NCI-H345 treated with DMSO at 0.1 percent for 48 hours (cell line): ENCODE measurements around the gene TAF11L14.
"Not testable (repeated sequence)": the region's sequence is repeated elsewhere in the genome, so short reads cannot be mapped to it uniquely, and the experiment has no call there.

Experiments
- DNase-seq: peaks from one replicate; lab custom pipeline; 2025; ENCODE audit not compliant: unreplicated experiment; lab: John Stamatoyannopoulos, UW

Gene TAF11L14

GRCh38 chr5:17634160-17634559 lies at the start of gene TAF11L14:
Gene TAF11L14, plus strand, starts transcription at chr5:17634460.
- DNase-seq = no peak

- DNase-seq = not testable (repeated sequence)
Observed at GRCh38 chr5:17585658-17586057, 48.6 kb upstream of the TAF11L14 start, which contains the start of gene TAF11L7. Gene TAF11L7, minus strand, starts transcription at chr5:17585758.

GRCh38 chr5:17590860-17591259 lies 43.4 kb upstream of the TAF11L14 start, which contains the start of gene TAF11L8:
Gene TAF11L8, minus strand, starts transcription at chr5:17590960.
- not testable (repeated sequence) for DNase-seq

- DNase-seq = not testable (repeated sequence)
Observed at GRCh38 chr5:17594255-17594654, 40.0 kb upstream of the TAF11L14 start, which contains the start of gene TAF11L9. Gene TAF11L9, minus strand, starts transcription at chr5:17594394.

- not testable (repeated sequence) for DNase-seq
Observed at GRCh38 chr5:17597728-17598127, 36.5 kb upstream of the TAF11L14 start, which contains the start of gene TAF11L10. Gene TAF11L10, minus strand, starts transcription at chr5:17597828.

GRCh38 chr5:17603880-17604279 lies 30.4 kb upstream of the TAF11L14 start, which contains the start of gene TAF11L11:
Gene TAF11L11, plus strand, starts transcription at chr5:17604183.
- not testable (repeated sequence) for DNase-seq

GRCh38 chr5:17604951-17605350 lies 29.3 kb upstream of the TAF11L14 start:
- no peak for DNase-seq

GRCh38 chr5:17607461-17607860 lies 26.8 kb upstream of the TAF11L14 start:
- not testable (repeated sequence) for DNase-seq

- DNase-seq = not testable (repeated sequence)
Observed at GRCh38 chr5:17610092-17610491, 24.2 kb upstream of the TAF11L14 start, which contains the start of gene TAF11L12. Gene TAF11L12, plus strand, starts transcription at chr5:17610392.

GRCh38 chr5:17614872-17615605 lies 19.2 kb upstream of the TAF11L14 start:
- DNase-seq = no peak

- no peak for DNase-seq
Observed at GRCh38 chr5:17619354-17619753, 14.9 kb upstream of the TAF11L14 start.

GRCh38 chr5:17620627-17621026 lies 13.6 kb upstream of the TAF11L14 start:
- no peak for DNase-seq

- DNase-seq = no peak
Observed at GRCh38 chr5:17625686-17626085, 8.6 kb upstream of the TAF11L14 start.

- DNase-seq = not testable (repeated sequence)
Observed at GRCh38 chr5:17631788-17632187, 2.5 kb upstream of the TAF11L14 start, which contains the start of gene TAF11L13. Gene TAF11L13, plus strand, starts transcription at chr5:17632088.

GRCh38 chr5:17649232-17649631 lies 15.0 kb downstream of the TAF11L14 start:
- DNase-seq = not testable (repeated sequence)

GRCh38 chr5:17655201-17655759 lies 21.0 kb downstream of the TAF11L14 start:
- not testable (repeated sequence) for DNase-seq

- no peak for DNase-seq
Observed at GRCh38 chr5:17655921-17656320, 21.7 kb downstream of the TAF11L14 start.

GRCh38 chr5:17663182-17663581 lies 28.9 kb downstream of the TAF11L14 start:
- DNase-seq = no peak

GRCh38 chr5:17665836-17666235 lies 31.6 kb downstream of the TAF11L14 start:
- DNase-seq = no peak

GRCh38 chr5:17666726-17667235 lies 32.5 kb downstream of the TAF11L14 start:
- DNase-seq = no peak

- DNase-seq = no peak
Observed at GRCh38 chr5:17670353-17670752, 36.1 kb downstream of the TAF11L14 start.
